ENCODE measurements around the gene TNFSF4. TPM values are rescaled to one million over a fixed set of nuclear protein-coding genes. Genes with fewer than 3 reads are reported as not detected.

The TNFSF4 gene
- total and polyA plus RNA-seq, 2 of the 4 experiments (the other 2 are of a cell fraction), result 13.4 to 19.7 TPM

DNA sequence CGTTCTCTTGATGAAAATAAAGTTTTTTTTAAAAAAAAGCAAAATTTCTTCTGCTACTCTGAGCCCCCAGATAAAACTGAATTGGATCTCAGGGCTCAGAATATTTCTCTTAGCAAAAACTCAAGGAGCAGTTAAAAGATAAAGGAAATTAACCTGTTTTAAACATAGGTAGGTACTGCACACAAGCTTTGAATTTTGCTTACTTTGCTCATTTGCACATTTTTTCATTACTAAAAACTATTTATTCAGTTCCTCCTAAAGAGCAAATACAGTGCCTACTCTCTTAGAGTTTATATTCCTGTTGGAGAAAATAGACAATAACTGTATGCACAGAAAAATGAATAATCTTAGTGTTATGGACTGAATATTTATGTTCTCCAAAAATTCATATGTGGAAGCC lies 13.0 kb upstream of the TNFSF4 start:
- no peak overlapping the region for H3K27ac ChIP-seq (ENCODE audit: insufficient read depth, low read length)
- ATAC-seq (ENCODE audit: low read depth) (no peak), DNase-seq (no peak)
- no peak overlapping the region for H4K8ac ChIP-seq (ENCODE audit: low read depth in 2 of 2, low read length in 2 of 2)
- CTCF ChIA-PET, result no interaction called here
- H3K9ac ChIP-seq (ENCODE audit: low read depth, low read length), result no peak overlapping the region
- POLR2A ChIA-PET (ENCODE audit: unreplicated experiment), result no interaction called here
- H3K36me3 ChIP-seq (ENCODE audit: control insufficient read depth, insufficient read depth, low read length), result no peaks in the 10 kb centered on the region
- no peaks in the 10 kb centered on the region for H3K4me1 ChIP-seq (ENCODE audit: control insufficient read depth, insufficient read depth, low read length)
- WGBS, 2 experiments (ENCODE audit: extremely low coverage in 2 of 2, insufficient read length in 1 of 2), result no CpG with 5 or more reads among the region's 1 CpG
- H3K18ac ChIP-seq (ENCODE audit: low read depth, low read length), result no peak overlapping the region
- H3K9me1 ChIP-seq (ENCODE audit: insufficient read depth, low read length), result no peaks in the 10 kb centered on the region; the same call in 1 of the 2 replicates
- TF ChIP-seq BHLHE40 (IDR thresholded peaks at IDR 0.05; ENCODE audit: low read depth, low read length), result no peak
- TF ChIP-seq MAFK (IDR thresholded peaks at IDR 0.05; ENCODE audit: low read depth, low read length), result peak; percentile 51
- no peak overlapping the region for H3K4me2 ChIP-seq (ENCODE audit: low read depth, low read length)
- H3K23ac ChIP-seq (ENCODE audit: low read depth, low read length), result no peak overlapping the region
- H2BK5ac ChIP-seq (ENCODE audit: low read depth, low read length, poor library complexity, severe bottlenecking), result no peak overlapping the region
- in situ Hi-C loops (cut with MboI; ENCODE audit: low sequenced_read_pairs) (no loop called here), dilution Hi-C loops (cut with HindIII; ENCODE audit: low sequenced_read_pairs, unreplicated experiment) (no loop called here), intact Hi-C loops (cut with micrococcal nuclease) (no loop called here)
- H3K9me3 ChIP-seq (ENCODE audit: control insufficient read depth, insufficient read depth, low read length), result no peaks in the 10 kb centered on the region
- no peak overlapping the region for H2BK120ac ChIP-seq (ENCODE audit: low read depth, low read length)
- H4K5ac ChIP-seq (ENCODE audit: low read depth, low read length), result no peak overlapping the region
- no peak overlapping the region for H3K56ac ChIP-seq (ENCODE audit: extremely low read depth, insufficient read depth, low read length)
- H4K91ac ChIP-seq (ENCODE audit: insufficient read depth, low read depth, low read length), result no peak overlapping the region
- no peak overlapping the region for H2BK15ac ChIP-seq (ENCODE audit: low read depth, low read length)
- H2BK20ac ChIP-seq (ENCODE audit: low read depth, low read length), result no peak overlapping the region
- BruUV-seq (replicated peaks), result no TSS peak
- no peaks in the 10 kb centered on the region for H4K20me1 ChIP-seq (ENCODE audit: insufficient read depth, low read length)
- no peaks in the 10 kb centered on the region for H3K27me3 ChIP-seq (ENCODE audit: control insufficient read depth, insufficient read depth, low read length)
- no peak overlapping the region for H2AK5ac ChIP-seq (ENCODE audit: low read depth, low read length)
- no peak overlapping the region for H2AK9ac ChIP-seq (replicated peaks; ENCODE audit: low read depth, low read length, poor library complexity)
- H3K79me1 ChIP-seq (ENCODE audit: low read depth in 1 of 2, low read length in 2 of 2), result no peaks in the 10 kb centered on the region
- no peak overlapping the region for H3K4ac ChIP-seq (ENCODE audit: low read depth, low read length)
- no peak overlapping the region for H3K14ac ChIP-seq (replicated peaks; ENCODE audit: low read depth, low read length)
- no peak overlapping the region for H3K4me3 ChIP-seq (ENCODE audit: insufficient read depth, low read depth, low read length)
- H2AFZ ChIP-seq (replicated peaks; ENCODE audit: low read length, poor library complexity), result no peak overlapping the region
